ENCODE results near the gene CTBP2.

CTBP2 gene

DNA sequence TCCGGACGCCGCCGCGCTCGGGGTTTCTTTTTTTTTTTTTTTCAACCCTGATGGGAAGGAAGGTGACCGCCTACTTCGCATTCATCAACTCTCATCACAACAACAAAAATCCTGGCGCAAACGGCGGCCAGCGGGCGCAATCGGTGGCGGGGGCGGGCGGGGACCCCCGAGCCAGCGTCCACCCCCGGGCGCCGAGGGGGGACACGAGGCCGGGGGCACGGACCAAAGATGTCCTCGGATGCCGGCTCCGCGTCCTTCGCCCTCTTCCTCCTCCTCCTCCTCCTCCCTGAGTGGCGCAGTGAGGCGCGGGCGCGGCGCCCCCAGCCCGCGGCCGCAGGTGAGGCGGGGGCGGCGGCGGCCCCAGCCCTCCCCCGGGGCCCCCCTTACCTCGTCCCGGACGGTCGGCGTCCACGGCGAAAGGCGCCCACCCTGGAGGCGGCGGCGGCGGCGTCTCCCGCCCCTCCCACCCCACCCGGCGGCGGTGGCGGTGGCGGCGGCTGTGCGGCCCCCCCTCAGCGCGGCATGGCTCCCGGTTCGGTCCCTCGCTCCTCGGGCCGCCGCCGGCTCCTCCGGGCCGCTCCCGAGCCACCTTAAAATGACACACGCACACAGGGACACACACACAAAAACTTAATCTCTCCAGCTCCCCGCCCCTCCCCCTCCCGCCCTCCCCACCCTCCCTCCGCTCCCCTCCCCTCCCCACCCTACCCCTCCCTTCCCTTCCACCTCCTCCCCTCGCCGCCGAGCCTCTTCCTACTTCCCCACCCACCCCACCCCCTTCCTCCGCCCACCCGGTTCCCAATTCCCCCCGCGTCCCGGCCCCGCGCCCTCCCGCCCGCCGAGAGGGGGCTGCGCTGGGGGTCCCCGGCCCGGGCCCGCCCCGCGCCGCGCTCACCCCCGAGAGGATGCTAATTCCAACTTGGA lies at the start of gene CTBP2:
Gene CTBP2, minus strand, starts transcription at position 632 of the 924 bp plus-strand sequence.
- no peak for DNase-seq (ENCODE audit: low read depth, low spot score)

GRCh38 chr10:125209591-125210355 lies 49.4 kb upstream of the CTBP2 start:
- no peak for DNase-seq (ENCODE audit: low read depth, low spot score)

GRCh38 chr10:125208854-125209565 lies 48.6 kb upstream of the CTBP2 start:
- DNase-seq (ENCODE audit: low read depth, low spot score), result no peak

- no peak for DNase-seq (ENCODE audit: low read depth, low spot score)
These were observed 46.3 kb upstream of the CTBP2 start for GRCh38 chr10:125206623-125207022.

- no peak for DNase-seq (ENCODE audit: low read depth, low spot score)
These were observed 45.1 kb upstream of the CTBP2 start for GRCh38 chr10:125205431-125205830.

GRCh38 chr10:125204400-125204799 lies 44.0 kb upstream of the CTBP2 start:
- DNase-seq (ENCODE audit: low read depth, low spot score), result no peak

DNA sequence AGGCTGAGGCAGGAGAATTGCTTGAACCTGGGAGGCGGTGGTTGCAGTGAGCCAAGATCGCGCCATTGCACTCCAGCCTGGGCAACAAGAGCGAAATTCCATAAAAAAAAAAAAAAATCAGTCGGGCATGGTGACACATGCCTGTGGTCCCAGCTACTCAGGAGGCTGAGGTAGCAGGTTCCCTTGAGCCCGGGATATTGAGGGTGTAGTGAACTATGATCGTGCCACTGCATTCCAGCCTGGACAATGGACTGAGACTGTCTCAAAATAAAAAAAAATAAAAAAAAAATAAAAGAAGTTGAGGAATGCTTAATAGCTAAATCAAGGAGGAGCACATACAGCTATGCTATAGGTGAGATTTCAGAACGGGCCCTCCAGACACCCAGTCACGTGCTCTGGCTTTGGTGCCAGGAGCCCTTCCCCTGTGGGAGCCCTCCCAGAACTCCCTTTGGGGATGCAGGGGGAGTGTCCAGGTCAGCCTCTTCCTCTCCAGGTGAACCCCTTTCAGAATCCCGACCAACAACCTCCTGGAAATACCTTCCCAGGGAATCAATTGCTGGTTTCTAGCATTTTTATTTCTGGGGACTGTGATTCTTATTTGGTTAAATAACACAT lies 42.9 kb upstream of the CTBP2 start:
- DNase-seq (ENCODE audit: low read depth, low spot score), result no peak

DNA sequence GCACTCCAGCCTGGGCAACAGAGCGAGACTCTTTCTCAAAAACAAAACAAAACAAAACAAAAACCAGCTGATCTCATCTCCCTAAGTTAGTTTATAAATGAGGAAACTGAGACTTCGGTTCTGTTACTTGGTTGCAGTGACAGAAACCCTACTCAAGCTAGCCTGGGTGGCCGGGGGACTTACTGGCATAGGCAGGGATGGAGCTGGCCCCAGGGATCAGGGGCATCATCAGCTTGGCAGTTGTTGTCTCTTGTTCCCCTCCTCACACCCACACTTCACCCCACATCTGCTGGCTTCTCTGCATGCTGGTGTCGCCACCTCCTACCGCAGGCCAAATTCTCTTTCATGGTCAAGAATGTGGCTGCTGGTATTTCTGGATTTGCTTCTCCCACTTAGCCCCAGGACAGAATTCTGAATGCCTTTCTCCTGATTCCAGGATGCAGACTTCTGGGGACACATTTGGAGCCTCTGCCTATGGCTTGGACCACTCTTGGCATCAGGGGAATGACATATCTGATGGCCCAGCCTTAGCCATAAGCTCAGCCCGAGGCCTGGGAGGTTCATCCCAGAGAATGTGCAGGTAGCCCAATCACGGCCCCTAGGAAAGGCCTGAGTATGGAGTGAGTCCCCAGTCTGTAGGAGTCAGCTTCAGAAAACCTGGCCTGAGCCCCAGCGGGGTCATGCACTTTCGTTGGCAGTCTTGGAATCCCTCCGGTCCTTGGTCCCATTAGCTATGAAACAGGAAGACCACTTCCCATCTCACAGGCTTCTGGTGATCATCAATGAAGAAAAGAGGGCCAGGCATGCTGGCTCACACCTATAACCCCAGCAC lies 41.6 kb upstream of the CTBP2 start:
- DNase-seq (ENCODE audit: low read depth, low spot score), result no peak

DNA sequence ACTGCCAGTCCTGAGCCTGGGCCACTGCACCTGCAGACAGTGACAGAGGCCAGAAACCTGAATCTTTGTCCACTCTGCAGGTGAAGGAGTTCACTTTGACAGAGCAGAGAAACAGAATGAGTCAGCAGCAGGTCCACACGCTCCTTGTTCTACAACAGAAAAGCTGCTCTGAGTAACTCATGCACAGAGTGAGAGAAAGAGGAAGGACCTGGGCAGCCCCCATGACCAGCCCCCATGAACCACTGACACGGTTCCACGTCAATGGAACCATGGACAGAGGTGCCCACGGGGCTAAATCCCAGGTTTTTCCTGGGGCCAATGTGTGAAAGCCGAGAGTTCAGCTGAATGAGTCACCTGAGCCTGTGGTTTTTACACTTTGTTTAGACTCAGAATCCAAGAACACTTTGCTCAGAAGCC lies 40.8 kb upstream of the CTBP2 start:
- no peak for DNase-seq (ENCODE audit: low read depth, low spot score)

GRCh38 chr10:125200396-125200795 lies 40.0 kb upstream of the CTBP2 start:
- DNase-seq (ENCODE audit: low read depth, low spot score), result no peak

DNA sequence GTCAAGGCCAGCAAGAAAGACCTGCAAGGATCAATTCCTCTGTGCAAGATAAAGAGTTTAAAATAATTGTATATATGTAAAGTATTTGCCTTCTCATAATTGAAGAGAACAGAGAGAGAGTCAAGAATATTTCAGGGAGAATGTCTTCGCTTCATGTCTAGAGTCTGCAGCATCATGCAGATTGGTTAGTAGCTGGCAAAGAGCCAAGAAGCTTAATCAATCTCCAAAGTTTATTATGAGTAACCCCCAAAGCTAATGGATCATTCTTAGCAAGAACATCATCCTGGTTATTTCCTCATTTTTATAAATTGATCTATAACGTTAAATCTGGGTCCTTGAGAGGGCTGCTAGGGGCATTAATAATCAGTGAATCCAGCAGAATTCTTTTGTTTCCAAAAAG lies 38.9 kb upstream of the CTBP2 start:
- no peak for DNase-seq (ENCODE audit: low read depth, low spot score)

GRCh38 chr10:125194814-125195213 lies 34.5 kb upstream of the CTBP2 start:
- DNase-seq (ENCODE audit: low read depth, low spot score), result no peak

GRCh38 chr10:125193306-125193877 lies 33.0 kb upstream of the CTBP2 start:
- no peak for DNase-seq (ENCODE audit: low read depth, low spot score)

DNA sequence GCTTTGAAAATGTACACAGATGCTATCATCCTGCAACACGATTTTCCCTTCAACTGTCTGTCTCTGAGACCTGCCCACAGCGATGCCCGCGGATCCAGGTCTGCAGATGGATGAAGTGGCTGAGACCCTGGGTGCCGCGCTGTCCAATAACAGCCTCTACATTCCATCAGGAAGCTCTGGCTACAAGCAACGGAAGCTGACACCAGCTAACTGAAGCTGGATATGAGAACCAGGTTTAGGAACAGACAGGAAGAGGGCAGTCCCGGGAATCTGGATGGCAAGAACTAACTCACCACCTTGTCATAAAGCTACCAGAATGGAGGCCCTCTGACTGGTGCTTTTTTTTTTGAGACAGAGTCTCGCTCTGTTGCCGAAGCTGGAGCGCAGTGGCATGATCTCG lies 32.3 kb upstream of the CTBP2 start:
- DNase-seq (ENCODE audit: low read depth, low spot score), result no peak

DNA sequence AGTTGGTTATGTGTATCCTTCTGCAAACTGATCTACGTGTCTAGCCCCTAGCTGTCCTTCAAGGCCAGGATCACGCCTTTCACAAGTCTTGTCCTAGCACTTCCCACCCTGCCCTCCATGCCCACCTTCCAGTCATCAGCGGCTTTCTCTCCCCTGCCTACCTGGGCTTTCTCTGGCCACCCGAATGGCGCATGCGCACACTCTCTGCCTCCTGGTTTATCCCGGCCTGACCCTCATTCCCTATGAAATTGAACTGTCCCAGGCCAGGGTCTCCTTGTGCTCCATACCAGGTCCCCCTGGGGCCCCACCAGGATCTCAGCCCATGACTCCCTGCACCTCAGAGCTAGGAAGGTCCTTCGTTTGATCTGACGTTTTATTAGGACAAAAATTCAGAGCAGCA lies 31.6 kb upstream of the CTBP2 start:
- DNase-seq (ENCODE audit: low read depth, low spot score), result no peak

DNA sequence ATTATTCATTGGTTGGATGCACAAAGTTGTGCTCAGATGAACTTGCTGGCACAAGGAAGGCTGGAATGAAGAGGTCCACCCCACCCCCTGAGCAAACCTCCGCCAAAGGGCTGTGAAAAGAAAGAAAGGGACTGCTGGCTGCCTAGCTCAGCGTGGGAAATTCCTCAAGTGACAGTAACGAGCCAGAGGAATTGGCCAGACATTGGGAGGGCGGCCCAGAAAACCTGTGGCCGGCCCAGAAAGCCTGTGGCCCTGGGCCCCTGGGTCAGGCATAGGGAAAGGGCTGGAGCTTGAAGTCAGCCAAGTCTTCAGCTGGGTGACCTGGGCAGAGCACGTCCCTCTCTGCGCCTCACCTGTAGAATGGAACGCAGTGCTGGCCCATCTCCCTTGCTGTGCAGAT lies 30.6 kb upstream of the CTBP2 start:
- DNase-seq (ENCODE audit: low read depth, low spot score), result no peak

DNA sequence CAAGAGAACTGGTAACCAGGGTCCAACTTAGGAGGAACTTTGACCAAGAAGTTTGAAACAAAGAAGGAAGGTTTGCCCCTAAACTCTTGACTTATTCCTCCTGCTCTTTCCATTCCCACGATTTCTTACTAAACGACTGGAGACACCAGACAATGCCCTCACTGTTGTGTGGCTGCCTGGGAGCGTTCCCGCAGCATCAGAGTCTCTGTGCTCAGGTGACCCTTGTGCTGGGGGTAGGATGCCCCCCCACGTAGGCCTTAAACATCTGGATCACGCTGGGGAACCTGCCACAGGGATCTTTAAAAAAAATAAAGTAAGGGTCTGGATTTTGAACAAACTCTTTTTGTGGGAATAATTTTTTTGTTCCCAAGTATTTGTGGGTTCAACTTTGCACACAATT lies 30.1 kb upstream of the CTBP2 start:
- DNase-seq (ENCODE audit: low read depth, low spot score), result no peak

- DNase-seq (ENCODE audit: low read depth, low spot score), result no peak
These were observed 28.8 kb upstream of the CTBP2 start for GRCh38 chr10:125189162-125189561.

- no peak for DNase-seq (ENCODE audit: low read depth, low spot score)
These were observed 27.2 kb upstream of the CTBP2 start for GRCh38 chr10:125187238-125188194.
